ENCODE results near the gene ARID1B.

DNA sequence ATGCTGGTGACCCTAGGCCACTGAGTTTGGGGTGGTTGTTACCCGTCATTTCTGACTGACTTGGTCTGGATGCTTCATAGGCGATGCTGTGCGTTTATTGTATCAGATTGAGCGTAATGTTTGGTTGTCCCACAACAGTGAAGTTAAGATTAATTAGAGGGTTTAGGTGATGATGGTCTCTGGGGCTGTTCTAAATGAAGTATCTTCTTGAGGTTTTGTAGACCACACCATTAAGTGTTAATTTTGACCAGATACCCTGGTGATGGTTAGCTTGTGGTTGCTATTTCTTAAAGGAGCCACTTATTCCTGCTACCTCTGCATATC lies 132.8 kb downstream of the ARID1B start:
- TF ChIP-seq, protein P1, sequence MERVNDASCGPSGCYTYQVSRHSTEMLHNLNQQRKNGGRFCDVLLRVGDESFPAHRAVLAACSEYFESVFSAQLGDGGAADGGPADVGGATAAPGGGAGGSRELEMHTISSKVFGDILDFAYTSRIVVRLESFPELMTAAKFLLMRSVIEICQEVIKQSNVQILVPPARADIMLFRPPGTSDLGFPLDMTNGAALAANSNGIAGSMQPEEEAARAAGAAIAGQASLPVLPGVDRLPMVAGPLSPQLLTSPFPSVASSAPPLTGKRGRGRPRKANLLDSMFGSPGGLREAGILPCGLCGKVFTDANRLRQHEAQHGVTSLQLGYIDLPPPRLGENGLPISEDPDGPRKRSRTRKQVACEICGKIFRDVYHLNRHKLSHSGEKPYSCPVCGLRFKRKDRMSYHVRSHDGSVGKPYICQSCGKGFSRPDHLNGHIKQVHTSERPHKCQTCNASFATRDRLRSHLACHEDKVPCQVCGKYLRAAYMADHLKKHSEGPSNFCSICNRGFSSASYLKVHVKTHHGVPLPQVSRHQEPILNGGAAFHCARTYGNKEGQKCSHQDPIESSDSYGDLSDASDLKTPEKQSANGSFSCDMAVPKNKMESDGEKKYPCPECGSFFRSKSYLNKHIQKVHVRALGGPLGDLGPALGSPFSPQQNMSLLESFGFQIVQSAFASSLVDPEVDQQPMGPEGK (tag by site-specific recombination; IDR thresholded peaks at IDR 0.05) = no peak
- TF ChIP-seq ZNF785 (tag by site-specific recombination; IDR thresholded peaks at IDR 0.05) (no peak), ZNF530 (tag by site-specific recombination; IDR thresholded peaks at IDR 0.05; ENCODE audit: low read depth) (no peak), ZIC2 (tag by site-specific recombination; IDR thresholded peaks at IDR 0.05) (no peak), ZNF248 (tag by site-specific recombination; IDR thresholded peaks at IDR 0.05) (no peak)
- TF ChIP-seq, protein P2, sequence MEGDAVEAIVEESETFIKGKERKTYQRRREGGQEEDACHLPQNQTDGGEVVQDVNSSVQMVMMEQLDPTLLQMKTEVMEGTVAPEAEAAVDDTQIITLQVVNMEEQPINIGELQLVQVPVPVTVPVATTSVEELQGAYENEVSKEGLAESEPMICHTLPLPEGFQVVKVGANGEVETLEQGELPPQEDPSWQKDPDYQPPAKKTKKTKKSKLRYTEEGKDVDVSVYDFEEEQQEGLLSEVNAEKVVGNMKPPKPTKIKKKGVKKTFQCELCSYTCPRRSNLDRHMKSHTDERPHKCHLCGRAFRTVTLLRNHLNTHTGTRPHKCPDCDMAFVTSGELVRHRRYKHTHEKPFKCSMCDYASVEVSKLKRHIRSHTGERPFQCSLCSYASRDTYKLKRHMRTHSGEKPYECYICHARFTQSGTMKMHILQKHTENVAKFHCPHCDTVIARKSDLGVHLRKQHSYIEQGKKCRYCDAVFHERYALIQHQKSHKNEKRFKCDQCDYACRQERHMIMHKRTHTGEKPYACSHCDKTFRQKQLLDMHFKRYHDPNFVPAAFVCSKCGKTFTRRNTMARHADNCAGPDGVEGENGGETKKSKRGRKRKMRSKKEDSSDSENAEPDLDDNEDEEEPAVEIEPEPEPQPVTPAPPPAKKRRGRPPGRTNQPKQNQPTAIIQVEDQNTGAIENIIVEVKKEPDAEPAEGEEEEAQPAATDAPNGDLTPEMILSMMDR (tag by site-specific recombination; IDR thresholded peaks at IDR 0.05) = no peak
- TF ChIP-seq, protein P3, sequence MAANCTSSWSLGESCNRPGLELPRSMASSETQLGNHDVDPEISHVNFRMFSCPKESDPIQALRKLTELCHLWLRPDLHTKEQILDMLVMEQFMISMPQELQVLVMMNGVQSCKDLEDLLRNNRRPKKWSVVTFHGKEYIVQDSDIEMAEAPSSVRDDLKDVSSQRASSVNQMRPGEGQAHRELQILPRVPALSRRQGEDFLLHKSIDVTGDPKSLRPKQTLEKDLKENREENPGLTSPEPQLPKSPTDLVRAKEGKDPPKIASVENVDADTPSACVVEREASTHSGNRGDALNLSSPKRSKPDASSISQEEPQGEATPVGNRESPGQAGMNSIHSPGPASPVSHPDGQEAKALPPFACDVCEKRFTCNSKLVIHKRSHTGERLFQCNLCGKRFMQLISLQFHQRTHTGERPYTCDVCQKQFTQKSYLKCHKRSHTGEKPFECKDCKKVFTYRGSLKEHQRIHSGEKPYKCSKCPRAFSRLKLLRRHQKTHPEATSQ (tag by site-specific recombination; IDR thresholded peaks at IDR 0.05) = no peak
- TF ChIP-seq, protein P4, sequence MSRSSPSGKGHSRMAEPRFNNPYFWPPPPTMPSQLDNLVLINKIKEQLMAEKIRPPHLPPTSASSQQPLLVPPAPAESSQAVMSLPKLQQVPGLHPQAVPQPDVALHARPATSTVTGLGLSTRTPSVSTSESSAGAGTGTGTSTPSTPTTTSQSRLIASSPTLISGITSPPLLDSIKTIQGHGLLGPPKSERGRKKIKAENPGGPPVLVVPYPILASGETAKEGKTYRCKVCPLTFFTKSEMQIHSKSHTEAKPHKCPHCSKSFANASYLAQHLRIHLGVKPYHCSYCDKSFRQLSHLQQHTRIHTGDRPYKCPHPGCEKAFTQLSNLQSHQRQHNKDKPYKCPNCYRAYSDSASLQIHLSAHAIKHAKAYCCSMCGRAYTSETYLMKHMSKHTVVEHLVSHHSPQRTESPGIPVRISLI (tag by site-specific recombination; IDR thresholded peaks at IDR 0.05) = no peak

Data from HEK293 (cell line).